ENCODE results near the gene ASB18.
"Not testable (repeated sequence)": the region's sequence is repeated elsewhere in the genome, so short reads cannot be mapped to it uniquely, and the experiment has no call there.

ASB18 gene, protein sequence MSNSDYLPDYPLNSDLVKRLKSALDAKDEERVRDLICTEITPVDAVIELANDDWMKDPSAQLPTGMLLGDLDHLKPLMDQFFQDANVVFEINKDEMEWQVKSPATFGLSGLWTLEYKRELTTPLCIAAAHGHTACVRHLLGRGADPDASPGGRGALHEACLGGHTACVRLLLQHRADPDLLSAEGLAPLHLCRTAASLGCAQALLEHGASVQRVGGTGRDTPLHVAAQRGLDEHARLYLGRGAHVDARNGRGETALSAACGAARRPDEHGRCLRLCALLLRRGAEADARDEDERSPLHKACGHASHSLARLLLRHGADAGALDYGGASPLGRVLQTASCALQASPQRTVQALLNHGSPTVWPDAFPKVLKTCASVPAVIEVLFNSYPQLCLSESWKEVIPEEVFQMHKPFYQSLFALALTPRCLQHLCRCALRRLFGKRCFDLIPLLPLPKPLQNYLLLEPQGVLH

DNA sequence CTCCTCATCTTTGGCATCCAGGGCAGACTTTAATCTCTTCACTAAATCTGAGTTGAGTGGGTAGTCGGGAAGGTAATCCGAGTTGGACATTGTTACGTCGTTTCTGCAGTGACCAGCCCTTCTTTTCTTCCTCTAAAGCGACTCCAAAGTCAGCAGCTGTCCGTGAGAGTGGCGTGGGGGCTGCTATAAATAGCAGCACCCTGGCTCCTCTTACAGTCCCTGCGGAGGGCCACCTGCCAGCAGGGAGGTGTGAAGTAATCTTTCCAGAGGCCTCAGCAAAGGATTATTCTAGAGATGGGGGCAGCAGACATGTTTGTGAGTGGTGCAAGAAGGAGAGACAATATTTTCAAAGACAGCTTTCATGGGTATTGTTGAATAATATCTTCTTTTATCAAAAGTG, at the start of gene ASB18:
TSS of gene ASB18 (minus strand) at position 151 of the 400 bp plus-strand sequence. CDS start at position 90, 61 bp downstream.
- no peak for DNase-seq

DNA sequence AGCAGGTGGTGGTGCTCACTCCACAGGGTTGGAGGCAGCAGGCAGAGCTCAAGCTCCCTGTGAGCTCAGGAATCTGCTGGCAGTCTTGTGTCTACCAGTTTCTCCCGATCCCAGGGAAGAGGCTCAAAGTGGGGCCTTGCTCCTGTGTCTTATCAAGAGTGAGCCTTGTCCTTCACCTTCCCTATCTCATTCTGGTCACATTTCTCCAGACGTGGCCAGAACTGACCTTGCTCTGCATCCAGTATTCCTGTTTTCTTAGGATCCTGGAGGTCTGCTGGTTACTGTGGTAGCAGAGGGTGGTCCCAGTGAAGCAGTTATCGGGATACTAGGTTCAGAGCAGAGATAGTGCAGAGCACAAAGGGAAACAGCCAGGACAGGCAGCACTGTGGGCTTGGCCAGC, 47.1 kb upstream of the ASB18 start:
- no peak for DNase-seq

DNA sequence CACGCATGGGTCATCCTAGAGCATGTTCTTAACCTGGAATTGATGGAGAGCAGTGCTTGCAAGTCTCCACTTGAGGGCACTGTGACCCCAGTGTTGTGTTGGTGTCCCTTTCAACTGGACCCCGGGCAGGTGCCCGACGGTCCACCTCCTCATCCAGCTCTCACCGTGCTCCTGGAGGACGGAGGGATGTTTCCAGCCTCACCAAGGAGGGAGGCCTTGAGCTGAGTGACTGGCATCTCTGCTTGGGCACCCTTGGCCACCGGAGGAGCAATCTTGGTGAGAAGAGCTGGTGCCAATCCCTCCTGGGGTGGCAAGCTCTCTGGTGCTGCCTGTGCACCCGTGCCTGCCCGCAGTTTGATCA, 45.4 kb upstream of the ASB18 start:
- no peak for DNase-seq

DNA sequence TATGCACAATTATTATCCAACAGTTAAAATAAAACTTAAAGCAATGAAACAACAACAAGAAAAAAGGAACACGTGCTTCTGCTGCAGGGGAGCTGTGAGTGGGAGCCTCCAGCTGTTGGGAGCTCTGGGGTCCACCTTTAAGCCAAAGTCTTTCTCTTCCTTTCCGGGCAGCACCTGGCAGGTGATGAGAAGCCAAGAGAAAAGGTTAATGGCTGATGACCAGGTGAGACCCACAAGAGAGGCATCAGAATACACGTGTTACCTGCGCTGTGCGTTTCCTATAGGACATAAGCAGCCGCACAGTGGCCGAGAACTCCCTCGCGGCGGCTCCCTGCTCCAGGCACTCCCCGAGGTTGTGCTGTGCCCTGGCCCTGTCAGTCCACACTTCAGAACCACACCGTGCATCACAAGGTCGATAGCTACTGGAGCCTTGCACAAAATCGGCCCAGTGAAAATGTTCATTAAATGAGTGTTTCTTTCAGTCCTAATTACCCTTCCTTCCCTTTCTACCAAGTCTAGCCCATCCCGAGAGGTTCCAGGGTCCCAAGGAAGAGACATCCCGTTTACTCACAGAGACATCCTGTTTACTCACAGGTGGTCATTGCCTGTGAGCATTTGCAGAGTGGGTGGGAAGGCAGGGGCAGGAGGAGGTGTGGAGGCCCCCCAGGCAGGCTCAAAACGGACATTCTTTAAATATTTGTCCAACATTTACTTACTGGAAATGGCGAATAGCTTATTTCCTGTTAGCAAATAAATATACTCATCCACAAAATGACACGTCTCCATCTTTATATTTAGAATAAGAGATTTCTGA, 44.9 kb upstream of the ASB18 start:
- DNase-seq, result no peak

DNA sequence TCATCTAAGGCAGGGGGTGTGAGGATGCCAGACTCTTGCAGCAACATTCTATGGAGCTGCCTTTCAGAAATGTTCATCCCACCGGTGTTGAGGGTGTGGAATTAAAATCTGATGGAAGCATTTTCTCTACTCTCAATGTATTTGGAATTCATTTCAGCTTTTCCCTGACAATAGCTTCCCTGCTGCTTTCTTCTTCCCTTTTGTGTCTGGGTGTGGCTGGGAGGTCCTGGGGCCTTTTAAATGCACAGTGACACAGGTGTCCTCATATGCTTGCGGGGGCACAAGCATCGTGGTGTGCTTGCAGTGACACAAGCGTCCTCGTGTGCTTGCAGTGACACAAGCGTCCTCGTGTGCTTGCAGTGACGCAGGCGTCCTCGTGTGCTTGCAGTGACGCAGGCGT, 43.4 kb upstream of the ASB18 start:
- DNase-seq, result no peak

DNA sequence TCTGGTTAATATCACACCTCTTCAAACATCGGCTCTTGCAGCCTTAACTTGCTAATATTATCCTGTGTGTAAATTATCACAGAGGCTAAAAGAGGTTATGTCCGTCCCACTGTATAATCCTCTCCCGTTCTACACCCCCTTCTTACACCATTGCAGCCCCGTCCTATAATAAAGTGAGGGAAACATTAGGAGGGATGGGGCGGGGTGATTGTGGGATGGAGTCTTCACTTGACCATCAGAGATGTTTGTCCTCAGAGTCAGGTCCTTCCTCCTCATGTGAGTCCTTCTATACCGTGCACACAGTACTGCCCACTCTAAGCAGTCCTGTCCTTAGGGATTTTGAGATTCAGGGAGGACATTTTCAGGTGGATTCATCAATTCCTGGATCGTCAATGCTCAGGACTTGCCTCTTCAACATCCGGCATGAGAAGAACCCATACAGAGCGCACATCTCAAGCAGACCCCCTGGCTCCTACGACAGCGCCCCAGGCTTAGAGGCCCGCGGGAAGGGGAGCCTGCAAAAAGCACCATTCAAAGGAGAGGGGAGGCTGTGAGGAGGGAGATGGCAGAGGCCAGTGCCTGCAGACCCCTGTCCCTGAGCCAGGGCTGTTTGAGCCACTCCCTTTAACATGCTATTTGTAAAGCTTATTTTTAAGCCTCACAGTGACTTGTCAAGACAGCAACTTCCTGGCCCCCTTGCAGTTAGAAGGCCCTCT, 42.8 kb upstream of the ASB18 start:
- DNase-seq, result no peak

DNA sequence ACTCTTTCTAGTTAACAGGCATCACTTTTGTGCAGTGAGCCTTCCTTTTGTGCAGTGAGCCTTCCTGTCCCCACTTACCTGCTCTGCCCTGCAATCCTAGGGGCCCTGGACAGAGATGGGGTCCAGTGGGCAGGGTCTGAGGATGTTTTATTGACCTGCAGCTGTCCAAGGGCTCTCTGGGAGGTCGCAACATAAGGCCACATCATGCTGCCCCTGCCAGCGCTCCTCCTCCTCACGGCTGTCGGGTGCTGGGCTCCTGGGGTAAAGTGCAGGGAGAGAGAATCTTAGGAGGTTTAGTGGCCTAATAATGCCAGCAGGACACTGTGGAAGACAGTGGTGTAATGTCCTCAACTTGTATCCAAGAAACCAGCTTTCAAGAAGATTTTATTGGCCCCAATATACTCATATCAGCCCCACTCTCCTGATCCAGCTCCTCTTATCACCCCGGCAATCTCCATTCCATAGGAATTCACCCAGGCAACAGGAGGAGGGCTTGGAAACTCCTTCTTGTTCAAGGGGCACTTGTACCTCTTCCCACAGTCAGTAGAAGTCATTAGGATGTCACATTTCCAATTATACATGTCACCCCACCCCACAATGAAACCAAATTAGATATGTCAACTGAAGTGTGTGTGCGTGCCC, 41.9 kb upstream of the ASB18 start:
- no peak for DNase-seq

DNA sequence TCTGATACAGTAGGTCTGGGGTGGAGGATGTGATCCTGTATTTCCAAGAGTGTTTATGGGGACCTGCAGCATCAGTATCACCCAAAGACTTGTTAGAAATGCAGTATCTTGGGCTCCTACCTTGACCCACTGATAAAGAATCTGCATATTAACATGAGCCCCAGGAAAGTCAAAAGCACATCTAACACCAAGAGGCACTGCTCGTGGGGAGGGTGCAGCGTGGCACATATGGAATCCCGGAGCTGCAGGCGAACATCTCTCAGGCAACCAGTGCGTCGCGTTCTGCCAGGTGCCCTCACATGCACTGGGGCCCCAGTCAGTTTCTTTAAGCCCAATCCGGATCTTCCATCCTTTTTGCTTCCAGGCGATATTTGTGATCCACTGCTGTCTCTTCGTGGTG, 41.3 kb upstream of the ASB18 start:
- DNase-seq, result no peak

DNA sequence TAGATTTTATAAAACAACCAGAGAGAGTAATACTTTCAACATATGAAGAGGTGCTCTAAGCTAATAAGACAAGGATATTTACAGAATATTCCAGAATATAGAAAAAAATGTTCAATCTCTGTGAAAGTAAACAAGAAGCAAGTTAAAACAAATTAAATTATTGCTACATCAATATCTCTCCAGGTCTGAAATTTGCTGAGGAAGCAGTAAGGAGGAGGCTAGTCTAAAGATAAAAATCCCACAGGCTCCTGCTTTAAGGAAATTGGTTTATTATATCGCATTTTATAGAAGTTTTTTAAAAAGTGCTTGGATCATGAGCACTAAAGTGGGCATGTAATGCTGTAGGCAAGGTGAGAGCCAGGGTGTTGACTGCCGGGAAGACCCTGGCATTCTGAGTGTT, 39.7 kb upstream of the ASB18 start:
- DNase-seq, result no peak

DNA sequence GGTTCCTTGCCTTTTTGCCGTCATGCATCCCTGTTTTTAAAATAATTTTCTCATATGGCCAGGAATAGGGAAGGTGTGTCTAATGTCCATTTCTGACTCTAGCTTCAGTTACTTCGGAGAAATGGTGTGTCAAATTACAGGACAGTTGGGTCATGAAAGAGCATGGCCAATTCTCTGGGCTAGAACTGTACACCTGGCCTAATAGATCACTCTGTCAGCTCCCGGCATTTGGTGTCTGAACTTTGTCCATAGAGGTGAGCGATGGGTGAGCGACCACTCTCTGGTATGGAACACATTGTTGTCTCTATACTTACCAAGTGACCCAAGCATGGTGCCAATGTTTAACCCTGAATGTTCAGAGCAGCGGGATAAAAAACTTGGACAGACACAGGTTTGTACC, 38.3 kb upstream of the ASB18 start:
- no peak for DNase-seq

DNA sequence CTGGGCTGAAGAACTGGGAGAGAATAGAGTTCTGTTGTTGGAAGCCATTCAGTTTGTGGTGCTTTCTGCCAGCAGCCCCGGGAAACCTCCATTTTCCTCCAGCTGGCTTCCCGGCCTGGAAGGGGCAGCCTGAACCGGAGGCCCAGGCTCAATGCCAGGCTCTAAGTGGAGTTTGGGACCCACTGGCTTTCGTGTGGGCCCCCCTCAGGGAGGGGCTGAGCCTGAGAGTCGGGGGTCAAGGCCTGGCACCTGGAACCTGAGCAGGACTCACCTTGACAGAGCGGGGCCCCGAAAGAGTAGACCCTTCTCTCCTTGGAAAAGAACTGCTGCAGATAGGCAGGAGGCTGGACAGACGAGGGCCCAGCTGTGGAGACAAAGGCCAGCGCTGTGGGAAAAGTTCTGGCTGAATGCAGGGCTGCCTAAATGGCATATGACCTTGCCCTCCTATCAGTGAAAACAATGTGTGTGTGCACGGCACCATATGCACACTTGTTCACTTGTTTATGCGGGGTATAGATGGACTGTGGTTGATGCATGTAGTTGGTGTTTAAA, 34.8 kb upstream of the ASB18 start:
- DNase-seq, result no peak

DNA sequence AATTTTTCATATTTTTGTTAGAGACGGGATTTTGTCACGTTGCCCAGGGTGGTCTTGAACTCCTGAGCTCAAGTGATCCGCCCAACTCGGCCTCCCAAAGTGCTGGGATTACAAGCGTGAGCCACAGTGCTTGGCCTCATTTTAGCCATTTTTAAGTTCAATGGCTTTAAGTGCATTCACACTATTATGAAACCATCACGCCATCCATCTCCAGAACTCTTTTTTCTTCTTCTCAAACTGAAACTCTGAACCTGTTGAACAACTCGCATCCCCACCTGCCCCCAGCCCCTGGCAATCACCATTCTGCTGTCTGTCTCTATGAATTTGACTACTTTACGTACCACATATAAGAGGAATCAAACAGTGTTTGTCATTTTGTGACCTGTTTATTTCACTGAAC, 31.3 kb upstream of the ASB18 start:
- no peak for DNase-seq

DNA sequence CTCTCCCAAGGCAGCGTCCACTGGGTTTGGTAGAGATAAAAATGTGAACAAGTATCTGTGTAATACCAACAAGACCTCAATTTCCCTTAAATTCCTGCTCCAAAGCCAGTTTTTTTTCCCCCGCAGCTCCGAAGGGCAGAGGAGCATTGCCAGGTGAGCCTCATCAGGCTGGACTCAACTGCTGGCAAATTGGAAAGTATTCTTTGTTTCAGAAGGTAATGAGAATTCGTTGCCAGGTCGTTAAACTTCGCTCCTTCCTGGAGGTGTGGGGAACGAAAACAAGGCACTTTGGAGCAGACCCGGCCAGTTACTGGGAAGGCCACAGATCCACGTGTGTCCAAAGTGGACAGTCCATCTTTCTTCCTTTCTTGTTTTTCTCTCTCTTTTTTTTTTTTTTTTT, 30.4 kb upstream of the ASB18 start:
- no peak for DNase-seq

DNA sequence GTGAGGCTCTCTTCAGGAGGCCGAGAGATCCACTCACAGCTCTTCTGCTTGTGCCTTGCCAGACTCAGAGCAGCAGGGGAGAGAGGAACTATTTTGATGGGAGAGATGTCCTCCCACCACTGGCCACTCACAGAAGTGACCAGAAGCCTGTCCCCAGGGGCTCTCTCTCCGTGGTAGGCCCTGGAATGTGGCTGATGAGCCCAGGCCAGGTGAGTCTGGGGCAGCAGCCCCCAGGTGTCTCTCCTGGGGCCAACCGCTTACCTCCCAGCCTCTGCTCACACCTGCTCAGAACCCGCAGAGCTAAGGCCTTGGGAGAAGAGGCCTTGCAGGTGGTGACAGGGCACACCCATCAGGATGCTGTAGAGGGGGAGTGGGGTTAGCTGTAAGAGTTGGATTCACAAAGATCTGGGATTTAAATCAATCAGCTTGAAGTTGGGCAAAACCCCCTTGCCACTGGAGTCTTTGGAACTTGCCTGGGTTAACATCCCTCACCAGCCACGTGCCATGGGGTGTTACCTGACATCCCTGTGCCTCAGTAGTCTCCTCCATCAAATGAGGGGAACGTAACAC, 29.1 kb upstream of the ASB18 start:
- no peak for DNase-seq

DNA sequence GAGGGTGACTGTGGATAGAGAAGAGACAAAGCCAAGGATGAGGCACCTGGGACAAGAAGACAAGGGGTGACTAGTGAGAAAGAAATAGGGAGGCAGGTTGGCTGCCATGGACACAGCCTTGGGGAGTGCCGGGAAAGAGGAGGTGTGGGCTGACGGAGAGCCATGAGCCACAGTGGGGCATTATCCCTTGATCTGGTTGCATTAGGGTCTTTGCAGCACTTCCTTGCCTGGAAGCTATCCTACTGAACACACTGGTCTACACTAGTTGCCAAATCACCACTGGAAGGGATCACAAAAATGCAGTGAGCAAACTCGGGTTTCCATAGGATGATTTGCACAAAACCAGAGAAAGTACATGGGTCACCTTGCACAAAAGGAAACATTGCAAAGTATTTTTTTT, 27.7 kb upstream of the ASB18 start:
- no peak for DNase-seq

DNA sequence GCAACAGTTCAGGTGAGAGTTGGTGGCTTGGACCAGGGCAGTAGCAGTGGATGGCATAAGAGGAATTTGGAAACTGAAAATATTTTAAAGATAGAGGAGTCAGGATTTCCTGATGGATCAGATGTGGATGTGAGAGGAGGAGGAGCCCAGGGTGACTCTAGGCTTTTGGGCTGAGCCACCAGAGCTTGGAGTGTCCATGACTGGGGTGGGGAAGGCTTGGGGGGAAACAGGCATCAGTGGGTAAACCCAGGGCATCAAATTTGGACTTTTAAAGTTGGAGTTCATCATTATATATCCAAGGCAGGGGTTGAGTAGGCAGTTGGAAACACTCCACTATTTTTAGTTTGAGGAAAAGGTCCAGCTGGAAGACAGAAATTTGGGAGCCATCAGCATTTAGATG, 27.3 kb upstream of the ASB18 start:
- DNase-seq, result no peak

DNA sequence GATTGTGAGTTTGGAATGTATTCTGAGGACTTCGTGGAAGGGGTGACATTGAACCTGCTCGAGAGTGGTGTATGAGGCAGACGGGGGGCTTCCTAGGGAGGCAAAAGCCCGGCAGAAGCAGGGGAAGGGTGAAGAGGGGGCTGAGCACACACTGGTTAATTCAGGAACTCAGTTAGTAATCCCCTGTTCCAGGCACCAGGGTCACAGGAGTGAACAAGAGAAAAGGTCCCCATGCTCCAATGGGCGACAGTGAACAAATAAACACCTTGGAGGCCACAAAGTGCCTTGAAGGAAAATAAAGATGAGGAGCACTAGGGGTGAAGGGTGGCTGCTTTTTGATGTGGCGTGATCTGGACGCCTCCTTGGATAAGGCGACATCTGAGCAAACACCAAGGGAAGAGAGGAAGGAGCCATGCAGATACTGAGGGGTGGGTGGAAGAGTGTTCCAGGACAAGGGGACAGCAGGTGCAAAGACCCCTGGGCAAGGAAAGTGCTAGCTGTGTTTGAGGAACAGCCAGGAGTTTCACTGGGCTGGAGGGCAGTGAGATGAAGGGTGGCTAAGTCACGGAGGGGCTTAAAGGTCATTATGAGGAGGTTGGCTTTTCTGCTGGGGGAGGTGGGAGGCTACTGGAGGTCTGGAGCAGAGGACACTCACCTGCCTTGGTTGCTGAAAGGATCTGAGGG, 26.7 kb upstream of the ASB18 start:
- no peak for DNase-seq

DNA sequence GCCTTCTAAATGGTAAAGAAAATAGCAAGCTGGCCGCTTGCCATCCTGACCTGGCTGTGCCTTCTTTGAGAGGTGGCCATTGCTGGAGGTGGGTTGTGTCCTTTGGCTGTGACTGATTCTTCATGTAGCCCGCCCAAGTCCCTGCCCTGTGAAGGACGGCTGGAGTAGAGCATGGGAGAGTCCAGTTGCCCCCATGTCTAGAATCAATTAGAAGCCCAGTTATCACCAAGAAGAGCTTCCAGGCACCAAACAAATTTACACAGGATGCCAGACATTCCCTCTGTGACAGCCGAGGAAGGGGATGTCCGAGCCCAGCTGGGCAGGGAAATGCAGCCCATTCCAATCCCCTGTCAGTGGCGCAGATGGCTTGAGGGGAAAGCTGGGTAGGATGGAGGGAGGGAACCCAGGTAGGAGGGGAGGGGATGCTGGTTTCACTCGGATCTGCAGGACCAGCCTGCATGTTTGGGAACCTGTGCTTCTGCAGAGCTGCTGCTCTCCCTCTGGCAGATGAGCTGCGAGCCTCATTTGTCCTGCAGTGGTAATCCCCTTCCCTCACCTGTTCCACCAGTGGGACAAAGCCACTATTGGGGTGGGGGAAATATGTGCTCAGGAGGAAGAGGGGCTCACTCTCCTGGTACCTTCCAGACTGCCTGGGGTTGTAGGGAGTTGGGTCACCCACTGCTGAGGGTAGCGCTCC, 25.7 kb upstream of the ASB18 start:
- no peak for DNase-seq

DNA sequence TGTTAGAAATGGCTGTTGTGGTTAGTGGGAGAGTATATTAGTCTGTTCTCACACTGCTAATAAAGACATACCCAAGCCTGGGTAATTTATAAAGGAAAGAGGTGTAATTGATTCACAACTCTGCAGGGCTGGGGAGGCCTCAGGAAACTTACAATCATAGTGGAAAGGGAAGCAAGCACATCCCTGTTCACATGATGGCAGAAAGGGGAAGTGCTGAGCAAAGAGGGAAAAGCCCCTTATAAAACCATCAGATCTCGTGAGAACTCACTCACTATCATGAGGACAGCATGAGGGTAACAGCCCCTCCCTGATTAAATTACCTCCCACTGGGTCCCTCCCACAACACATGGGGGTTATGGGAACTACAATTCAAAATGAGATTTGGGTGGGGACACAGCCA, 24.2 kb upstream of the ASB18 start:
- not testable (repeated sequence) for DNase-seq

DNA sequence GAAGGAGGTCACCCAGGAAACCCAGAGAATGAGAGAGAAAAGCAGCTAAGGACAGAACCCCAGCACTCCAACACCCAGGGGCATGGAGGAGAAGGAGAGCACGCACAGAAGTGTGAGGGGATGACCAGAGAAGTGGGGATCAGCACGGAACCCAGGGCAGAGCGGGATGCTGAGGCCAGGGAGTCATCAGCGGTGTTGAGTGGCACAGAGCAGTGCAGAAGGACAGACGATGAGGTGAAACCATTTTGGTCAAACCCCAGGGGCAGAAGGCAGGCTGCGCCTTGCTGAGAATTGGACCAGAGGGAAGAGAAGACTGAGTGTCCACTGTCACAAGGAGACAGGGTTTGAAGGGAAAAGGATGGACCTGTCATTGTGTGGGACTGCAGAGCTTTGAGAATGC, 23.4 kb upstream of the ASB18 start:
- DNase-seq, result no peak

DNA sequence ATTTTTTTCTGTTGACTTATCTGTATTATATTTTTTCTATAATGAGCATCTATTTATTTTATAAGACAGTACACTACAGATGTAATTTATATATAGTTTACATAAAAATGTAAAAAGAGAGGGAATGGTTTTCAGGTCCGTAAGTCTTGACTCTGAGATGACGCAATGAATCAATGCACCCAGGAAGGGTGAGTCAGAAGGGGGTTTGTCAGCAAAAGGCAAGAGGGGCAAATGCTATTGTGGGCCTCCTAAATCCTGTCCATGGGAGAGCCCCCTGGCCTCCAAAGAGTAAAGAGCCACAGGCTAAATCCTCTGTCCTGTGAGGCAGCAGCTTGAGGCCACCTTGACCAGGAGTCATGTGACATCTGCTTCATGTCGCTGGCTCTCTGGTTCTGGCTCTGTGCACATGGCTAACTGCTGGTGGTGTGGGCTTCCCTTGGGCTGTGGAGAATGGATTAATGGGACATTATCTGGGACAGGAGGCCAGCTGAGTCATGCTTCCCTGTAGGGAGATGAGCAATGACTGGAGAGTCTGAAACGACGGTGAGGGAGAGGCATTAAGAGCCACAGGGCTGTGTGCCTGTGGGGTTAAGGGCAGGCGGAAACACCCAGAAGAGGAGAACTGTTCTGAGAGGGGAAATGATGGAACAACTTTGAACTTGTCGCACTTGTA, 22.8 kb upstream of the ASB18 start:
- no peak for DNase-seq
